ENCODE data around the gene RIMS4. TPM values are rescaled to one million over a fixed set of nuclear protein-coding genes. Genes with fewer than 3 reads are reported as not detected.
"Not testable (repeated sequence)": the region's sequence is repeated elsewhere in the genome, so short reads cannot be mapped to it uniquely, and the experiment has no call there.

RIMS4 gene
- total and polyA plus RNA-seq, 9 donors: 5.7 to 13.2 (median 10.1) TPM

DNA sequence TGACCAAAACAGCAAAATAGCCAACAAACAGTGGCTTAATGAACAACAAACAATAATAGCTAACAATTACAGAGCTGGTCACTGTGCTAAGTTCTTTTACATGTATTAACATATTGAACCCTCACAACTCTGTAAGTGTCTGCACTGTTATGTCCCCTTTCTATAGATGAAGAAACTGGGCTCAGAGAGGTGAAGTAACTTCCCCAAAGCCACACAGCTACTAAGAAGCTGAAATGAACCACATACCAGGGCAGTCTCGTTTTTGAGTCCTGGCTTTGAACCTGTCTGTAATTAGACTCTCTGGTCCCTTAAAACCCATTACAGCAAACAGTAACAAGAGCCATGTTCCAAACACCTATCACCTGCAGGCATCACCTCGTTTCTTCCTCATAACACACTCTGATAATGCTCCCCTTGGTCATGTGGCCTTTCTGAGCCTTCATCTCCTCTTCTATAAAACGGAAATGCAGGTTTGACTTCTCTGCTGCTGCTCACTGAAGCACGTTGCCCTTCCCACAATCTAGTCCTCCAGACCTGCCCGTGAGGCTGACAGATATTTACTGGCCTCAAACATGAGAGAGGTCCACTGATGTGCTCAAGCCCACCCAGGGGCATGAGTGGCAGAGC, 41.4 kb downstream of the RIMS4 start:
- no peak for DNase-seq
- H3K27me3 ChIP-seq (ENCODE audit: control insufficient read depth, insufficient read depth, low read length): no peaks in the 10 kb centered on the region
- H3K4me3 ChIP-seq (ENCODE audit: low read length): no peak overlapping the region
- whole genome bisulfite sequencing (ENCODE audit: insufficient coverage): 64% methylated on average over 5 of the region's 5 CpGs
- H3K36me3 ChIP-seq (ENCODE audit: control insufficient read depth, insufficient read depth, low read length): no peaks in the 10 kb centered on the region
- no peak overlapping the region for H3K27ac ChIP-seq (ENCODE audit: low read length)
- no peaks in the 10 kb centered on the region for H3K9me3 ChIP-seq (replicated peaks; ENCODE audit: control insufficient read depth, low read depth, low read length)
- H3K4me1 ChIP-seq (ENCODE audit: control insufficient read depth, insufficient read depth, low read length): no peaks in the 10 kb centered on the region

DNA sequence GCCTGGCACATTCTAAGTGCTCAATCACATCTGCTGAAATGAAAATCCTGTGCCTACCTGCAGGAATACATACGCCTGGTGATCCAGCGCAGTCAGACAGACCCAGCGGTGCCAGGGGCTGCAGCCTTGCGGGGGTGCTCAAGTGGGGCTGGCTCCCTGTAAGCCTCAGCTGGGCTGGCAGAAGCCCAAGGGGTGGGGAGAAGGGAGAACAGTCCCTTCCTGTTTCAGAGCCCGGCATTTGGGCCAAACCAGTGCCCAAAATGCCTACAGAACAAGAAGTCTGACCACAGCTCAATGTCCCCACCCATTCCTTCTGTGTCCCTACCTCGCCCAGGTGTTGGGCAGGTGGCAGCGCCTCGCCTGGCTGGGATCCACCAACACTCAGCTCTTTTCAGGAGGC, 42.1 kb downstream of the RIMS4 start:
- no peaks in the 10 kb centered on the region for H3K9me3 ChIP-seq (replicated peaks; ENCODE audit: control insufficient read depth, low read depth, low read length)
- H3K36me3 ChIP-seq (ENCODE audit: control insufficient read depth, insufficient read depth, low read length): no peaks in the 10 kb centered on the region
- H3K27ac ChIP-seq (ENCODE audit: low read length): no peak overlapping the region
- DNase-seq: no peak
- WGBS (ENCODE audit: insufficient coverage): 81% methylated on average over 6 of the region's 8 CpGs
- H3K27me3 ChIP-seq (ENCODE audit: control insufficient read depth, insufficient read depth, low read length): no peaks in the 10 kb centered on the region
- H3K4me3 ChIP-seq (ENCODE audit: low read length): no peak overlapping the region
- H3K4me1 ChIP-seq (ENCODE audit: control insufficient read depth, insufficient read depth, low read length): no peaks in the 10 kb centered on the region

DNA sequence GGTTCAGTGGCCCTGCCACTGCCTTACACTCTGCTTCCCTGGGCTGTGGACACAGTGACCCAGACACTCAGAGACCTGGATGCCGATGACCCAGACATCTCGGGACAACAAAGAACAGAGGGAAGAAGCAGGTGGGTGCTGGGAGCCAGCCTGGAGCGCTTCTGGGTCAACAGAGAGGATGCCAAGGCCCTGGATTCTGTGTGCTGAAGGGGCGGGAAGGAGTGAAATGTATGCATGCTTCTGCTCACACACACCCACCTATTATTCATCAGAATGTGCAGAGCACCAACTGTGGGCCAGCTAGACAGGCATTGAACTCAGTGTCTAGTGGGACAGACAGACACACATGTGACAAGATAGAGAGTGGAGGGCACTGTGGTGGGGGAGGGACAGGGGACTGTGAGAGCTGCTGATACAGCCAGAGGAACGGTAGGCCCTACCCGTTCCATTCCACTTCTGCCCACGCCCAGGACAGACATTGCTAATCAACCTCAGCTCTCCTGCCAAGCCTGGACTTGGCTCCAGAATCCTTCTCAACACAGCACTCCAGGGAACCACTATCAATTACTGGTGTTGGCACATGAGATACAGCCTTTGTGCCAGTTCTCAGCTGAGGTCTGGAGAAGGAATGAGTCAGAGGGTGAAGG, 44.5 kb downstream of the RIMS4 start:
- no peaks in the 10 kb centered on the region for H3K27me3 ChIP-seq (ENCODE audit: control insufficient read depth, insufficient read depth, low read length)
- DNase-seq: no peak
- H3K9me3 ChIP-seq (replicated peaks; ENCODE audit: control insufficient read depth, low read depth, low read length): no peaks in the 10 kb centered on the region
- no peaks in the 10 kb centered on the region for H3K4me1 ChIP-seq (ENCODE audit: control insufficient read depth, insufficient read depth, low read length)
- H3K27ac ChIP-seq (ENCODE audit: low read length): no peak overlapping the region
- no peaks in the 10 kb centered on the region for H3K36me3 ChIP-seq (ENCODE audit: control insufficient read depth, insufficient read depth, low read length)
- WGBS (ENCODE audit: insufficient coverage): 63% methylated on average over 6 of the region's 7 CpGs
- no peak overlapping the region for H3K4me3 ChIP-seq (ENCODE audit: low read length)

DNA sequence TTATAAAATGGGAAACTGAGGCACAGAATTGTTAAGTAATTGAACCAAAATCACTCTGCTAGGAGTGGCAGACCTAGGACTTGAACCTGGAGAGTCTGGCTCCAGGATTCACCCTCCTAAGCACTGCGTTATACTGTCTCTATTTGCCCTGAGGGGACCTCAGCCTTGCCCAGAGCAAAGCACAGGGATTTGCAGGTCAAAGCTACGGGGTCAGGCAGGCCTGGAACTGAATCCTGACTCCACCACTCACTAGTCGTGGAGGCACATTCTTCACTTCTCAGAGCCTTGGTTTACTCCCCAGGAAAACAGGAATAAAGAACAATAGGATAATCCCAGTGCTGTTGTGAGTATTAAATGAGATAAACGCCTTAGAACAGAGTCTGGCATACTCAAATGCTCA, 45.3 kb downstream of the RIMS4 start:
- 50% methylated on average over 1 of the region's 4 CpGs for WGBS (ENCODE audit: insufficient coverage)
- Histone ChIP-seq H3K36me3 (ENCODE audit: control insufficient read depth, insufficient read depth, low read length) (no peaks in the 10 kb centered on the region), H3K4me3 (ENCODE audit: low read length) (no peak overlapping the region), H3K27me3 (ENCODE audit: control insufficient read depth, insufficient read depth, low read length) (no peaks in the 10 kb centered on the region), H3K27ac (ENCODE audit: low read length) (no peak overlapping the region), H3K4me1 (ENCODE audit: control insufficient read depth, insufficient read depth, low read length) (no peaks in the 10 kb centered on the region), H3K9me3 (replicated peaks; ENCODE audit: control insufficient read depth, low read depth, low read length) (no peaks in the 10 kb centered on the region)
- no peak for DNase-seq

DNA sequence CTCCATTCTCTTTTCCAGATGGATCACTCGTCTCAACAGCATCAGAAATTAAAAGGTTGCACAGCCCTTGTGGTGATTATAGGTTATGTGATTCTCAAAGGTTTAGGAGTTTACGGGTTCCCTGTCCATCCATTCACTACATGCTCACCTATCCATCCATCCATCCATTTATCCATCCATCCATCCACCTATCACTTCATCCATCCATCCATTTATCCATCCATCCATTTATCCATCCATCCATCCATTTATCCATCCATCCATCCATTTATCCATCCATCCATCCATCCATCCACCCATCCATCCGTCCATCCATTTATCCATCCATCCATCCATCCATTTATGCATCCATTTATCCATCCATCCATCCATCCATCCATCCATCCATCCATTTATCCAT, 46.5 kb downstream of the RIMS4 start:
- 75% methylated on average over 2 of the region's 3 CpGs for WGBS (ENCODE audit: insufficient coverage)
- not testable (repeated sequence) for DNase-seq; H3K27ac ChIP-seq (ENCODE audit: low read length)

DNA sequence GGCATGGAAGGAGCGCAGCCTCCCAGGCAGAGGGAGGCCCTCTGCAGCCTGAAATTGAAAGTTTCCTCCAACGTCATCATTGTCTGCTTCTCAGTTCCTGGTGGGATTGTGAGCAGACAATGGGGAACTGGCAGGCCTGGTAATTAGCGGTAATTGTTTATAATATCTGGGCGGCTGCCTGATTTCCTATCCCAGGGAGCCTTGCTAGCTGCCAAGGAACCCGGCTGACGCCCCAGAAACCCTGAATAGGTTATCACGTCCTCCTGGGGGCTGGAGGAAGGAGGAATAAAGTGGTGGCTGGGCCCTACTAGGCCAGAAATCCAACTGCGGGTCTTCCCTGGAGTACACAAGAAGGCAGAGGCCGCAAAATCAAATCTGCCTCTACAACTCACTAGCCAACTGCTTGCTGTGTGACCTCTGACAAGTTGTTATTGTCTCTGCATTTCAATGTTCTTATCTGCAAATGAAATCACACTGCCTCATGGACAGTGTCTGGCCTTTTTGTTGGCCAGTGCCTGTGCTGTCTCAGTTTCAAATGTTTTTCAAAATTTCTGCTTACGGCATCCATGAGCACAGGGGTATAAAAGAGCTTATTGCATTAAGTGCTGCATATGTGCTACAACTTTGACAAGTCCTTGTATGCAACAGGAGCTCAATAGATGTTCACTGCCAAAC, 47.7 kb downstream of the RIMS4 start:
- H3K36me3 ChIP-seq (ENCODE audit: control insufficient read depth, insufficient read depth, low read length): no peaks in the 10 kb centered on the region
- no peak overlapping the region for H3K4me3 ChIP-seq (ENCODE audit: low read length)
- 55% methylated on average over 5 of the region's 10 CpGs for WGBS (ENCODE audit: insufficient coverage)
- DNase-seq: peak; percentile 37
- no peaks in the 10 kb centered on the region for H3K4me1 ChIP-seq (ENCODE audit: control insufficient read depth, insufficient read depth, low read length)
- H3K9me3 ChIP-seq (replicated peaks; ENCODE audit: control insufficient read depth, low read depth, low read length): no peaks in the 10 kb centered on the region
- peaks cover 3% of the 10 kb centered on the region for H3K27me3 ChIP-seq (ENCODE audit: control insufficient read depth, insufficient read depth, low read length)
- peak overlapping the region; percentile 6 for H3K27ac ChIP-seq (ENCODE audit: low read length)

More for the DNA sequence above, 46.5 kb downstream of the RIMS4 start:
- not testable (repeated sequence) for H3K27me3 ChIP-seq (ENCODE audit: control insufficient read depth, insufficient read depth, low read length); H3K9me3 ChIP-seq (replicated peaks; ENCODE audit: control insufficient read depth, low read depth, low read length); H3K4me1 ChIP-seq (ENCODE audit: control insufficient read depth, insufficient read depth, low read length); H3K36me3 ChIP-seq (ENCODE audit: control insufficient read depth, insufficient read depth, low read length); H3K4me3 ChIP-seq (ENCODE audit: low read length)

DNA sequence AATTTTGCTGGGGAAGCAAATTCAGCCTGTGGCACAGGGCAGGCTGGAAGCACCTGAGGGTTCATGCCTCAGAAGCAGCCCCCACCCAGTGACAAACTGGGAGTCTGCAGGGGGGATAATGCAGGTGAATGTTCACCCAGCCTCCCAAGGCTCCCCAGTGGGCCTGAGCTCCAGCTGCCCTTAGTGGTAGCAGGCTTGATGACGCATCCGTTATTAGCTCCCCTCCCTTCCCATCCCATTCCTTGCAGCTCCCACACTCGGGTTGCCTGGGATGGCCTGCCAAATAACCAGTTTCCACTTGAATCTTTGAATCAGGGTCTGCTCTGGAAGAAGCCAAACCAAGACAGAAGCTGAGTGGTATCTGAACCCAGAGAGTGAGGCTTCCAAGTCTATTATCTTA, 48.9 kb downstream of the RIMS4 start:
- no peak for DNase-seq
- 36% methylated on average over 2 of the region's 3 CpGs for WGBS (ENCODE audit: insufficient coverage)
- Histone ChIP-seq H3K27me3 (ENCODE audit: control insufficient read depth, insufficient read depth, low read length) (peaks cover 3% of the 10 kb centered on the region), H3K9me3 (replicated peaks; ENCODE audit: control insufficient read depth, low read depth, low read length) (no peaks in the 10 kb centered on the region), H3K36me3 (ENCODE audit: control insufficient read depth, insufficient read depth, low read length) (no peaks in the 10 kb centered on the region), H3K27ac (ENCODE audit: low read length) (no peak overlapping the region), H3K4me1 (ENCODE audit: control insufficient read depth, insufficient read depth, low read length) (no peaks in the 10 kb centered on the region), H3K4me3 (ENCODE audit: low read length) (no peak overlapping the region)

DNA sequence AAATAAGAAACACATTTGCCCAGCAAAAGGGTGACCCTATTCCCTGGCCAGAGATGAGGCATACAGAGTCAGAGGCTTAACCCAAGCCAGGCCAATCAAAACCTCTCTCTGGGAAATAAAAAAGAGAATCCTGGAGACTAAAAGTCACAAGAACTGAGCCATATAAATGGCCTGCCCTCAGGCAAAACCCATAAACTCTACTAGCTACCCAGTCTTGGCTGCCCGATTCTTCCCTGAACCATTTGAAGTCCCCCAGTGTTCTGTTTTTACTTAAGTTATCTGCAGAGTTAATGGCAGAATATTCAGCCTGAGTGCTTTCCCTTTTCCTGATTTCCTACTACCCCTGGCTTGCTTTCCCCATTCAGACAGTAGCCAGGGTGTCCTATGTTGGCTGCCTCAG, 50.8 kb downstream of the RIMS4 start:
- no peaks in the 10 kb centered on the region for H3K4me1 ChIP-seq (ENCODE audit: control insufficient read depth, insufficient read depth, low read length)
- no peaks in the 10 kb centered on the region for H3K36me3 ChIP-seq (ENCODE audit: control insufficient read depth, insufficient read depth, low read length)
- no peak for DNase-seq
- no peak overlapping the region for H3K4me3 ChIP-seq (ENCODE audit: low read length)
- H3K27ac ChIP-seq (ENCODE audit: low read length): no peak overlapping the region
- no peaks in the 10 kb centered on the region for H3K9me3 ChIP-seq (replicated peaks; ENCODE audit: control insufficient read depth, low read depth, low read length)
- H3K27me3 ChIP-seq (ENCODE audit: control insufficient read depth, insufficient read depth, low read length): peaks cover 3% of the 10 kb centered on the region
- WGBS (ENCODE audit: insufficient coverage): 0% methylated on average over 1 of the region's 1 CpG

DNA sequence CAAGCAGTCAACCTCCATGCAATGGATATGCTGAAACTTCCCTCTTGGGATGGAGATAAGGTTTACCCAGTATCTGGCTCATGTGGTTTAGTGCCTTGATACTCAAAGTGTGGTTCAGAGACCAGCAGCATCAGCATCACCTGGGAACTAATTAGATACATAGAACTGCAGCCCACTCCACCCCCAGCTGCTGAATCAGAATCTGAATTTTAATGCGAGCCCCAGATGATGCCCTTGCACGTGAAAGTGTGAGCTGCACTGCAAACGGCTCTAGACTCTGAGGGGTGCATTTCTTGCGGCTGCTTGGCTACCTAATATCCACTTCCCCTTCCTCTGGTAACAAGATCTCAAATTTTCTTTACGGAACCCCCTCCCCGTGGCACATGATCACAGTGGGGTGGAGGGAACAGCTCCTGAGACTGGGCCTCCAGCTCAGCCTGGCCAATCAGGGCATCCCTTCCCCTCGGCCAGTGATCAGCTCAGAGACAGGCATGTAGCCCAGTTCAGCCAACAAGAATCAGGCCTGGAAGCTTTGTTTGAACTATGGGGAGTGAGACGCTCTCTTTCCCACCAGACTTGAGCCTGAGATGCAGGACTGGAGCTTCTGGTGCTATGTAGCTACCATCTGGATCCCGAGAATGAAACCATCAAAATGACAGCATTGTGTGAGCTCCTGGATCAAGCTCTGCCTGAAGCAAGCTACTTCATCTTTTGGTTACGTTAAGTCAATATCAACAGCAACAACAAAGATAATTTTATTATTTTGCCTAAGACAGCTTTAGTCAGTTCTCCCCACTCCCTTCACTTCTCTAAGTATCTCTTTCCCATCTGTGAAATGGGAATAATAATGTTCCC, 51.9 kb downstream of the RIMS4 start:
- WGBS (ENCODE audit: insufficient coverage): 49% methylated on average over 5 of the region's 10 CpGs
- no peaks in the 10 kb centered on the region for H3K9me3 ChIP-seq (replicated peaks; ENCODE audit: control insufficient read depth, low read depth, low read length)
- H3K4me3 ChIP-seq (ENCODE audit: low read length): no peak overlapping the region
- H3K27ac ChIP-seq (ENCODE audit: low read length): no peak overlapping the region
- DNase-seq: no peak
- H3K36me3 ChIP-seq (ENCODE audit: control insufficient read depth, insufficient read depth, low read length): no peaks in the 10 kb centered on the region
- no peaks in the 10 kb centered on the region for H3K4me1 ChIP-seq (ENCODE audit: control insufficient read depth, insufficient read depth, low read length)
- H3K27me3 ChIP-seq (ENCODE audit: control insufficient read depth, insufficient read depth, low read length): peaks cover 3% of the 10 kb centered on the region

DNA sequence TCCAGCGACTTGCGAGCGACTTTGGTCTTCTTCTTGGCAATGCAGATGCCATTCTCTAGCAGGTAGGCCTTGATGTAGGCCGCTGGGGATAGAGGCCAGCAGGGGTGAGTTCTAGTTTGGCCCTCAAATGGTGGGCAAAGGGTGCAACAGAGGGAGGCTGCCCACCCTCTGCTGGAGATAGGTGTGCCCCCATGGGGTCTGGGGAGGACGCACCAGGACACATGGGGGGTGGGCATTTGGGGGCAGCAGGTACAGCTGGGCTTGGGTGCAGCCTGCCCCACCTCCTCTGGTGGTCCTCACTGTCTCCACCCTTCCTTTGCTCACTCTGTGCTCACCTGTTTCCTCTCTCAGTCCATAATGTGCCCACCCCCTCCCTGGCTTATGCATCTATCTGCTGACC, 53.4 kb downstream of the RIMS4 start:
- H3K27me3 ChIP-seq (ENCODE audit: control insufficient read depth, insufficient read depth, low read length): peaks cover 7% of the 10 kb centered on the region
- WGBS (ENCODE audit: insufficient coverage): 100% methylated on average over 4 of the region's 5 CpGs

More for the DNA sequence above, 53.4 kb downstream of the RIMS4 start:
- Histone ChIP-seq H3K4me1 (ENCODE audit: control insufficient read depth, insufficient read depth, low read length) (no peaks in the 10 kb centered on the region), H3K36me3 (ENCODE audit: control insufficient read depth, insufficient read depth, low read length) (no peaks in the 10 kb centered on the region), H3K4me3 (ENCODE audit: low read length) (no peak overlapping the region), H3K27ac (ENCODE audit: low read length) (no peak overlapping the region), H3K9me3 (replicated peaks; ENCODE audit: control insufficient read depth, low read depth, low read length) (no peaks in the 10 kb centered on the region)
- DNase-seq: no peak

Measured in muscle of leg (tissue), 11 donors.